SU-DHL-6 (cell line): ENCODE data around the gene TMEM11.

ENCODE experiments used
- EZH2phosphoT487 ChIP-seq: fragments of 200-600 bp; sonication (generic), shearing (Covaris generic); conservative IDR thresholded peaks from 2 replicates; pipeline ENCODE4 v1.6.1; 2018; ENCODE audit warnings: mild to moderate bottlenecking, antibody characterized with exemption, low read length, moderate library complexity, mixed read lengths
- TF ChIP-seq, protein P1 (sequence below): fragments of 200-600 bp; sonication (generic); IDR thresholded peaks from one replicate; pipeline ENCODE4 v1.5.1; 2017; ENCODE audit warnings: antibody characterized with exemption, mild to moderate bottlenecking, low read length, moderate library complexity; ENCODE audit not compliant: insufficient read depth, poor library complexity, severe bottlenecking

DNA sequence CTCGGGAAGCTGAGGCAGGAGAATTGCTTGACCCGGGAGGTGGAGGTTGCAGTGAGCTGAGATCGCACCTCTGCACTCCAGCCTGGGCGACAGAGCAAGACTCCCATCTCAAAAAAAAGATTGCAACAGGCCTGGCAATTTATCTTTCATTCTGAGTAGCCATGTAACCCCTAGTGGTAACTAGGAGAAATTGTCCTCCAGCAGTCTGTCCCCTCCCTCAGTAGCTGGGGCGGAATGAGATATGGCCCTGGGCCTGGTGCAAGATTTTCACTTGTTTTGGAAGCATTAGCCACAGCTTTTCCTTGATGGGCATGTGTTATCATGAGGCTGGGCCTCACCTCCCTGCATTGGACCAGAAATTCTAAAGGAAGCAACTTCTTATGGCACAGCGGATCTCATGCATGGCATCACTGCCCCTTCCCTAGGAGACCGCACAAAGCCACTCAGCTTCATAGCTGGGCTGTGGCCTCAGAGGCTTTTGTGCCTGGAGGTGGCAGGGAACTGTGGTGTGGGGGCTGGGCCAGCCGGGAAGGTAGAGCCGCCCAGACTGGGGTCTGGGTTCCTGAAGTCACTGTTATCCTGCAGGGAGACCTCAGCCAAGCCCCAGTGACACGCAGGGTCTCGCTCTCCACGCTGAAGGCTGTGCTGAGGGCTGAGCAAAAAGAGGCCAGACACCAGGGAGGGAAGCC, 25.9 kb upstream of the TMEM11 start:
- TF ChIP-seq, protein P1, sequence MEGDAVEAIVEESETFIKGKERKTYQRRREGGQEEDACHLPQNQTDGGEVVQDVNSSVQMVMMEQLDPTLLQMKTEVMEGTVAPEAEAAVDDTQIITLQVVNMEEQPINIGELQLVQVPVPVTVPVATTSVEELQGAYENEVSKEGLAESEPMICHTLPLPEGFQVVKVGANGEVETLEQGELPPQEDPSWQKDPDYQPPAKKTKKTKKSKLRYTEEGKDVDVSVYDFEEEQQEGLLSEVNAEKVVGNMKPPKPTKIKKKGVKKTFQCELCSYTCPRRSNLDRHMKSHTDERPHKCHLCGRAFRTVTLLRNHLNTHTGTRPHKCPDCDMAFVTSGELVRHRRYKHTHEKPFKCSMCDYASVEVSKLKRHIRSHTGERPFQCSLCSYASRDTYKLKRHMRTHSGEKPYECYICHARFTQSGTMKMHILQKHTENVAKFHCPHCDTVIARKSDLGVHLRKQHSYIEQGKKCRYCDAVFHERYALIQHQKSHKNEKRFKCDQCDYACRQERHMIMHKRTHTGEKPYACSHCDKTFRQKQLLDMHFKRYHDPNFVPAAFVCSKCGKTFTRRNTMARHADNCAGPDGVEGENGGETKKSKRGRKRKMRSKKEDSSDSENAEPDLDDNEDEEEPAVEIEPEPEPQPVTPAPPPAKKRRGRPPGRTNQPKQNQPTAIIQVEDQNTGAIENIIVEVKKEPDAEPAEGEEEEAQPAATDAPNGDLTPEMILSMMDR = peak; percentile 16
- no peak for TF ChIP-seq EZH2phosphoT487
